ENCODE measurements around the gene DPH3.

- TF ChIP-seq POLR2A (IDR thresholded peaks at IDR 0.05; ENCODE audit: low read depth, low read length): no peak
- no peak for TF ChIP-seq POLR2AphosphoS5 (IDR thresholded peaks at IDR 0.05; ENCODE audit: low read depth, low read length)
- no peak for TF ChIP-seq TAF1 (IDR thresholded peaks at IDR 0.05; ENCODE audit: low read depth, low read length)
- no peak for TF ChIP-seq SPI1 (IDR thresholded peaks at IDR 0.05; ENCODE audit: low read depth, low read length)
- no peak for TF ChIP-seq POU2F2 (IDR thresholded peaks at IDR 0.05; ENCODE audit: low read depth, low read length)
- TF ChIP-seq PAX5 (IDR thresholded peaks at IDR 0.05; ENCODE audit: insufficient read depth, low read length, severe bottlenecking): no peak
These were observed 22.6 kb downstream of the DPH3 start for GRCh38 chr3:16242177-16242576.

All from GM12891 (cell line).